Measurements from ENCODE around the gene HOXB7. TPM values are rescaled to one million over a fixed set of nuclear protein-coding genes. Genes with fewer than 3 reads are reported as not detected.
A peak's percentile ranks its signal among the peaks of the same experiment; 100 is the strongest.

HOXB7 gene
- total RNA-seq, 1 donor from 2014 or later: 1.2 TPM

DNA sequence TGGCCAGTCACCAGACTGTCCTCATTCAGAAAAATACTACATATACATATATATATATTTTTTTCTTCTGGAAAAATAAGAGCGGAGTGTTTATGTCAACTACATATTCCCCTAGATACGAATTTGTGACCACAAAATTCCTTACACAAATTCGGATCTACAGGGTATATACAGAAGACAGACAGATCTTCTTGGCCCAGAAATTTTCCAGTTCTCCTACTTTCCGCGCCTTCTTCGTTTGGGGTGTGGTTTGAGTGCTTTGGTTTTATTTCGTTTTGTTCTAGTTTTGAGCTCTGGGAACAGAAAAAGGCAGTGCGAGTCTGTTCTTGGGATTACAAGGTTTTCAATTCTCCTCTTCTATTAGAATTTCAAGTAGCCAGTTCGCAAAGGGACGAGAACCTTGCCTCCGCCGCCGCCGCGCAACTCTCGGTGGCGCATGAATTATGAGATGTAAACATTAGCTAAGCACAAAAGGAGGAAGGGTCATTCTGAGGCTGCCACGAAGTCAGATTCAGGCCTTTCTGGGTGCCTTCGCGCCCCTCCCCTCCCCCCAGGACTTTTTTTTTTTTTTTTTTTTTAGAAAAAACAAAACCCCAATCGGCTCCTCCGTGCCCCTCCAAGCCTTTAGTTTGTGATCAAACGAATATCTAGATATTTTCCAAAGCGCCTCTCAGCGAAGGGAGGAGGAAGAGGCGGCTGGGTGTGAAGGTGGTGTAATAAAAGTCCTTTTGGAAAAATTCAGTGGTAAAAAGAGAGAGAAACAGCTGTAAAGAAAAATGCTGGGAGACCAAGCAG is 30.9 kb downstream of the HOXB7 start:
- Histone ChIP-seq H3K4me3 (peak overlapping the region; percentile 59), H3K36me3 (no peaks in the 10 kb centered on the region), H3K4me1 (peaks cover 8% of the 10 kb centered on the region), H3K9me3 (no peaks in the 10 kb centered on the region), H3K27me3 (peaks cover 85% of the 10 kb centered on the region), H3K27ac (peak overlapping the region; percentile 93)
- no peak for DNase-seq
- TF ChIP-seq, protein P1, sequence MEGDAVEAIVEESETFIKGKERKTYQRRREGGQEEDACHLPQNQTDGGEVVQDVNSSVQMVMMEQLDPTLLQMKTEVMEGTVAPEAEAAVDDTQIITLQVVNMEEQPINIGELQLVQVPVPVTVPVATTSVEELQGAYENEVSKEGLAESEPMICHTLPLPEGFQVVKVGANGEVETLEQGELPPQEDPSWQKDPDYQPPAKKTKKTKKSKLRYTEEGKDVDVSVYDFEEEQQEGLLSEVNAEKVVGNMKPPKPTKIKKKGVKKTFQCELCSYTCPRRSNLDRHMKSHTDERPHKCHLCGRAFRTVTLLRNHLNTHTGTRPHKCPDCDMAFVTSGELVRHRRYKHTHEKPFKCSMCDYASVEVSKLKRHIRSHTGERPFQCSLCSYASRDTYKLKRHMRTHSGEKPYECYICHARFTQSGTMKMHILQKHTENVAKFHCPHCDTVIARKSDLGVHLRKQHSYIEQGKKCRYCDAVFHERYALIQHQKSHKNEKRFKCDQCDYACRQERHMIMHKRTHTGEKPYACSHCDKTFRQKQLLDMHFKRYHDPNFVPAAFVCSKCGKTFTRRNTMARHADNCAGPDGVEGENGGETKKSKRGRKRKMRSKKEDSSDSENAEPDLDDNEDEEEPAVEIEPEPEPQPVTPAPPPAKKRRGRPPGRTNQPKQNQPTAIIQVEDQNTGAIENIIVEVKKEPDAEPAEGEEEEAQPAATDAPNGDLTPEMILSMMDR (IDR thresholded peaks at IDR 0.05): no peak
- intact Hi-C loops (cut with DNase I): no loop called here
- ATAC-seq: no peak

DNA sequence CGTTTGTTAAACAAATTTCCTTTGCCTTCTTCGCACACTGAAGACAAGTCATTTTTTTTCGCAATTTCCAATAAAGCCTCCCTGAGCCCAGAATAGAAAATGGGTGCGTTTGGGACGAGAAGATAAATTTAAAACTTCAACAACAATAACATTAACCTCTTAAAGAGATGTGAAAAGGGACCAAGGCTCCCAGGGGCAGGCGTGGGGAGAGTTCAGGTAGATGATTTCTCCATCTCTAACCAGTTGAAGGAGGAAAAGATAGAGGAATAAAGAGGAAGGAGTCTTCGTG is 31.4 kb downstream of the HOXB7 start:
- no peak for ATAC-seq
- Histone ChIP-seq H3K27ac (peak overlapping the region; percentile 93), H3K4me3 (peak overlapping the region; percentile 59), H3K27me3 (peaks cover 83% of the 10 kb centered on the region), H3K4me1 (peaks cover 6% of the 10 kb centered on the region), H3K9me3 (no peaks in the 10 kb centered on the region), H3K36me3 (no peaks in the 10 kb centered on the region)
- TF ChIP-seq, protein P1 (IDR thresholded peaks at IDR 0.05): no peak
- intact Hi-C loops (cut with DNase I): no loop called here
- DNase-seq: no peak

DNA sequence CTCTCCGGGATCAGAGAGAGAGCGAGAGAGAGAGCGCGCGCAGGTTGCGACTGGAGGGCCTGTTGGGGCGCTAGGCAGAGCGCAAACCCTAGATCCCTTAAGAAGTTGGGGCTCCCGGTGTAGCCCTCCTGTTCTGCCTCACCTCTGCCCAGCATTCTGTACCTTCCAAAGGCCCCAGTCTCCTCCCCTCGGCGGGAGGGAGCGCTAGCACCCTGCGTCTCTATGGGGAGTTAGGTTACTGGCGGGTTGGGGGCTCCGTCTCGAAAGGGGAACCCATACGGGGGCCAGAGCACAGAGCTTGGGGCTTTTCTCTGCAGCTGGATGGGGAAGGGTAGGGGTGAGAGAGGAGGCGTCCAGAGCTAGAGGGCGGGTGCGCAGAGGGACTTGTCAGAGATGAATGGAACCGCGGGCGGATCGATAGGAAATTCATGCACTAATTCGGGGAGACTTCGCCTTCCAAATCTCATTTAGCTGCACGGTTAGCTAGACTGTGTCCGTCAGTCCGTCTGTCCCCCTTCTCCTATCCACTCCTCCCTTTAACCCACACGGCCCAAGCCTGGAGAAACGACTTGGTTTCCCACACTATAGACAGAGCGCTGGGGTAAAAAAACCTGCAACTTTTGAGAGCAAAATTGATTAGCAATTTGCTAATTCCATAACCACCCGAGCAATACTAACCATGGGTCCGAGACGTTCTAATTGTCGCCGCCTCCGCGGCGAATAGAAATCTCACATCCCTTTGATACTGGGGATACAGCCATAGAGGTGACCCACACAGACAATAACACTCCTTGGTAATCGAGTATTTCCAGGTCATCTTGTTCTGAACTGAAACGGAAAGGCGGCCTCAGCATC is 32.0 kb downstream of the HOXB7 start:
- peak; percentile 15 for ATAC-seq

DNA sequence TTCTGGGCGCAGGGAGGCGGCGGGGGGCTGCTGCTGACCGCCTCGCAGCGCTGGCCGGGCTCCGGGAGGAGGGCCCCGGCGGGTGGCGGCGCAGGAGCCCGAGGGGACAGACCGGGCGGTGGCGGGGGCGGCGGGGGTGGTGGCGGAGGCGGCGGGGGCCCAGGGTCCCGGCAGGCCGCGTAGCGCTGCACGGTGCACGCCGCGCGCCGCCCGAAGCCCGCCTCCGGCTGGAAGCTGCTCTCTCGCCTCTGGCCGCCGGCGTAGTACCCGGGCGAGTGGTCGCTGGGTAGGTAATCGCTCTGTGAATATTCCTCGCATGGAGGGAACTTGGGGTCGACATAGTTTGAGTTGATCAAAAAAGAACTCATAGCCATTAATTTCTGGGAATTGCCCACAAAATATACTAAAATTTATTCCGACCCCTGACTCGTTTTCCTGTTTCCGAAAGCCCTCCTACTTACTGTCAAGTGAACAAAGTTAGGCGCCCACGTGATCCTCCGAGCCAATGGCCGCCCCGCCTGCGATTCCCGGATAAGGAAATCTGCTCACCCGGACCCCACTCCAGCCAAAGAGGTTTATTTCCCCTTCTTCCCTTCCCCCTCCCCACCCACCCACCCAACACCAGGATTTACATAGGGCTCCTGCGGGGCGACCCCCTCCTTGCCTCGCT is 32.7 kb downstream of the HOXB7 start, which contains the start of gene HOXB4:
Gene HOXB4 (minus strand): TSS at position 405 of the 670 bp plus-strand sequence. CDS start 31 bp downstream, at position 374.
- intact Hi-C loops (cut with DNase I): no loop called here
- H3K27ac ChIP-seq: peak within 1 kb of the TSS; percentile 93
- H3K4me1 ChIP-seq: peaks cover 6% of the 10 kb centered on the region
- H3K36me3 ChIP-seq: no peaks in the 10 kb centered on the region
- H3K4me3 ChIP-seq: peak within 1 kb of the TSS; percentile 59
- H3K9me3 ChIP-seq: no peaks in the 10 kb centered on the region
- peaks cover 79% of the 10 kb centered on the region for H3K27me3 ChIP-seq
- TF ChIP-seq, protein P1 (IDR thresholded peaks at IDR 0.05): no peak
- DNase-seq (no peak), ATAC-seq (peak; percentile 55)

More for the DNA sequence above, 32.0 kb downstream of the HOXB7 start:
- Histone ChIP-seq H3K4me3 (peak overlapping the region; percentile 59), H3K4me1 (peaks cover 6% of the 10 kb centered on the region), H3K36me3 (no peaks in the 10 kb centered on the region), H3K9me3 (no peaks in the 10 kb centered on the region), H3K27ac (peak overlapping the region; percentile 93), H3K27me3 (peaks cover 79% of the 10 kb centered on the region)
- no peak for DNase-seq
- TF ChIP-seq, protein P1 (IDR thresholded peaks at IDR 0.05): no peak
- intact Hi-C loops (cut with DNase I): no loop called here

DNA sequence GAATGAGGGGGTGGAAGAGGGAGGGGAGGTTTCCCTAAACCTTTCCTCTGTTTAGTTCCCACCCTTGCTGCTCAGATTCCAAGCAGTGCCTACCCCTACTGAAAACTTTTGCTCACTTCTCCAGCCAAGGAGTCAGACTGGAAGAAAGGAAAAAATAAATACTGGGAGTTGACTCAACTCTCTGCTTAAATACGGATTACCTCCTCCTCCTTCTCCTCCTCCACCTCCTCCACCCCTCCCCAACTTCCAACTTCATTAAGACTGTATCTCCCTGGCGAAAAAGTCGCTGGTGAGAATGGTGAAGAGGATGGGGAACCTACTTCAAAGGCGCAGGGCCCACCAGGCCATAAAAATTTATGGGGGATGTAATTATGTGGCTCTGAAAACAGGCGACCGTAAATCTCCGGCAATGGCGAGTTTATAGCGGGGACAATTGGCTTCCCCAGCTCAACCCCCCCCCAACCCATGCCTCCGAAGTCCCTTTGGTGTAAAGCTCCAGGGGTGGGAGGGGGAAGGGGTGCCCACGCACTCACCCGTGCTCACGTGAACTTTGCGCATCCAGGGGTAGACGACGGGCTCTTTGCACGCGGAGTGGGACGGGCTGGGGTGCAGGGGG is 33.4 kb downstream of the HOXB7 start:
- Histone ChIP-seq H3K4me3 (peak overlapping the region; percentile 59), H3K36me3 (no peaks in the 10 kb centered on the region), H3K4me1 (peaks cover 10% of the 10 kb centered on the region), H3K9me3 (no peaks in the 10 kb centered on the region), H3K27ac (peak overlapping the region; percentile 83), H3K27me3 (peaks cover 79% of the 10 kb centered on the region)
- ATAC-seq (no peak), DNase-seq (no peak)
- TF ChIP-seq, protein P1 (IDR thresholded peaks at IDR 0.05): no peak
- intact Hi-C loops (cut with DNase I): no loop called here
